SK-N-SH (cell line): Measurements from ENCODE around the gene C10orf120. TPM values are rescaled to one million over a fixed set of nuclear protein-coding genes. Genes with fewer than 3 reads are reported as not detected.

Experiments
- CTCF ChIA-PET: fragments of 300-600, 350-600 bp; formaldehyde crosslinking; extraction: SDS; loops from one replicate; lab custom pipeline; 2021; lab: Yijun Ruan, JAX
- POLR2A ChIA-PET: fragments of 350-600 bp; sonication (Branson Sonifier 250); formaldehyde crosslinking; extraction: SDS; loops from one replicate; lab custom pipeline; 2020; ENCODE audit warnings: antibody characterized with exemption, inconsistent platforms; lab: Yijun Ruan, JAX
- DNase-seq: peaks from one replicate; pipeline ENCODE4 v3.0.0; 2012
- H2AFZ ChIP-seq: fragments of 200-600 bp; sonication (generic); 2 replicates; pipeline ENCODE4 v1.8.1; 2016; ENCODE audit warnings: antibody characterized with exemption, mild to moderate bottlenecking, low read depth
- H3F3A ChIP-seq: fragments of 200-600 bp; sonication (generic); replicated peaks from 2 replicates; pipeline ENCODE3; 2016; ENCODE audit warnings: antibody characterized with exemption, mild to moderate bottlenecking; ENCODE audit not compliant: insufficient read depth
- H3K27ac ChIP-seq, 2 experiments: fragments of 200-500 bp in 1 of 2; fragments of 200-600 bp in 1 of 2; sonication (Bioruptor generic) in 1 of 2; sonication (generic), shearing (Covaris generic) in 1 of 2; 2 replicates each; pipeline versions ENCODE4 v1.5.1 to v1.6.1; 2014 to 2016; ENCODE audit warnings: low read depth in 2 of 2, inconsistent platforms in 1 of 2, low read length in 1 of 2, mild to moderate bottlenecking in 1 of 2, mixed read lengths in 1 of 2
- H3K27me3 ChIP-seq: fragments of 200-600 bp; sonication (generic), shearing (Covaris generic); 2 replicates; pipeline ENCODE4 v1.6.1; 2016; ENCODE audit warnings: mixed run types; ENCODE audit not compliant: insufficient read depth
- H3K36me3 ChIP-seq, 2 experiments: fragments of 200-500 bp in 1 of 2; fragments of 200-600 bp in 1 of 2; sonication (Bioruptor generic) in 1 of 2; sonication (generic) in 1 of 2; replicated peaks in 1 of 2; 2 replicates each; pipeline versions ENCODE3 to v1.5.1; 2014 to 2016; ENCODE audit warnings: low read length in 1 of 2, mild to moderate bottlenecking in 1 of 2; ENCODE audit not compliant: insufficient read depth in 2 of 2, control insufficient read depth in 1 of 2
- H3K4me1 ChIP-seq, 2 experiments: fragments of 200-500 bp in 1 of 2; fragments of 200-600 bp in 1 of 2; sonication (Bioruptor generic) in 1 of 2; sonication (generic), shearing (Covaris generic) in 1 of 2; 2 replicates each; pipeline versions ENCODE4 v1.5.1 to v1.6.1; 2014 to 2016; ENCODE audit warnings: low read depth in 1 of 2, low read length in 1 of 2, mixed run types in 1 of 2; ENCODE audit not compliant: insufficient read depth in 2 of 2, control insufficient read depth in 1 of 2
- H3K4me2 ChIP-seq: fragments of 200-600 bp; sonication (generic), shearing (Covaris generic); 2 replicates; pipeline ENCODE4 v1.6.1; 2017; ENCODE audit warnings: mixed run types
- H3K4me3 ChIP-seq, 2 experiments: fragments of 200-500 bp in 1 of 2; fragments of 200-600 bp in 1 of 2; sonication (Bioruptor generic) in 1 of 2; sonication (generic), shearing (Covaris generic) in 1 of 2; 2 replicates each; pipeline versions ENCODE4 v1.5.1 to v1.8.1; 2014 to 2016; ENCODE audit warnings: low read depth in 2 of 2, inconsistent platforms in 1 of 2, low read length in 1 of 2, mild to moderate bottlenecking in 1 of 2, mixed read lengths in 1 of 2, moderate library complexity in 1 of 2
- H3K79me2 ChIP-seq: fragments of 200-600 bp; sonication (generic); 2 replicates; pipeline ENCODE4 v1.8.1; 2017; ENCODE audit warnings: mild to moderate bottlenecking; ENCODE audit not compliant: insufficient read depth
- H3K9ac ChIP-seq: fragments of 200-600 bp; sonication (generic); 2 replicates; pipeline ENCODE4 v1.6.1; 2017; ENCODE audit warnings: mixed run types
- H3K9me2 ChIP-seq: fragments of 200-600 bp; sonication (generic); 2 replicates; pipeline ENCODE4 v1.6.1; 2017; ENCODE audit warnings: mixed run types
- H3K9me3 ChIP-seq: fragments of 200-600 bp; sonication (generic); 2 replicates; pipeline ENCODE4 v1.6.1; 2017; ENCODE audit warnings: mixed run types, mild to moderate bottlenecking, moderate library complexity
- H4K20me1 ChIP-seq: fragments of 200-600 bp; sonication (generic); 2 replicates; pipeline ENCODE4 v1.6.1; 2017; ENCODE audit warnings: mild to moderate bottlenecking, mixed run types; ENCODE audit not compliant: insufficient read depth
- ELF1 ChIP-seq: IDR thresholded peaks from 2 replicates; pipeline ENCODE4 v1.4.0; 2012
- EP300 ChIP-seq, 2 experiments: IDR thresholded peaks; 2 replicates each; pipeline versions ENCODE4 v1.4.0 to v1.6.1; 2012; ENCODE audit warnings: borderline replicate concordance in 1 of 2, low read depth in 1 of 2, low read length in 1 of 2
- EZH2phosphoT487 ChIP-seq: fragments of 200-600 bp; sonication (generic); IDR thresholded peaks from 2 replicates; pipeline ENCODE4 v1.6.1; 2017; ENCODE audit warnings: low read depth, mixed run types, mild to moderate bottlenecking, antibody characterized with exemption, moderate library complexity, borderline replicate concordance
- GABPA ChIP-seq: IDR thresholded peaks from 2 replicates; pipeline ENCODE4 v1.4.0; 2012; ENCODE audit warnings: low read depth, mild to moderate bottlenecking
- POLR2AphosphoS5 ChIP-seq: IDR thresholded peaks from 2 replicates; pipeline ENCODE4 v1.6.1; 2012; ENCODE audit warnings: low read depth, low read length
- RAD21 ChIP-seq: IDR thresholded peaks from 2 replicates; pipeline ENCODE4 v1.6.1; 2012; ENCODE audit warnings: mild to moderate bottlenecking, low read length
- RCOR1 ChIP-seq: fragments of 150-350 bp; IDR thresholded peaks from 2 replicates; pipeline ENCODE4 v1.6.1; 2017; ENCODE audit warnings: antibody characterized with exemption, low read length
- SIN3A ChIP-seq: IDR thresholded peaks from 2 replicates; pipeline ENCODE4 v1.6.1; 2012; ENCODE audit warnings: low read depth, mild to moderate bottlenecking, low read length, moderate library complexity, borderline replicate concordance
- TAF1 ChIP-seq: IDR thresholded peaks from 2 replicates; pipeline ENCODE4 v1.6.1; 2012; ENCODE audit warnings: low read depth, mild to moderate bottlenecking, low read length, moderate library complexity, borderline replicate concordance
- TEAD4 ChIP-seq: IDR thresholded peaks from 2 replicates; pipeline ENCODE4 v1.4.0; 2012; ENCODE audit warnings: mild to moderate bottlenecking, borderline replicate concordance; ENCODE audit not compliant: insufficient read depth
- WGBS: methylation state at CpG from one replicate; pipeline ENCODE4 v1.1.6; 2017; ENCODE audit warnings: low lambda C conversion rate; 5-methylcytosine and 5-hydroxymethylcytosine counted together
- polyA plus RNA-seq, 3 experiments: library from polyadenylated mRNA; depleted of rRNA; stranded (reverse); fragments of >200 nt; gene quantifications; 2 replicates each; pipeline ENCODE4 v1.2.3, GENCODE V29; 2012
- TF ChIP-seq, protein P1 (sequence below): IDR thresholded peaks from 2 replicates; pipeline ENCODE4 v1.4.0; 2012; ENCODE audit warnings: low read depth, borderline replicate concordance
- TF ChIP-seq, protein P2 (sequence below): IDR thresholded peaks from 2 replicates; pipeline ENCODE4 v1.4.0; 2012; ENCODE audit warnings: low read depth, borderline replicate concordance
- TF ChIP-seq, protein P3 (sequence below): IDR thresholded peaks from 2 replicates; pipeline ENCODE4; 2012
- TF ChIP-seq, protein P4 (sequence below): IDR thresholded peaks from 2 replicates; pipeline ENCODE4 v1.4.0; 2012; ENCODE audit warnings: low read depth
- TF ChIP-seq, protein P5 (sequence below): IDR thresholded peaks from 2 replicates; pipeline ENCODE4 v1.6.1; 2012; ENCODE audit warnings: mild to moderate bottlenecking, low read depth, low read length, moderate library complexity

C10orf120 gene
- polyA plus RNA-seq, 1 of the 3 experiments (the other 2 are of a cell fraction): not detected

DNA sequence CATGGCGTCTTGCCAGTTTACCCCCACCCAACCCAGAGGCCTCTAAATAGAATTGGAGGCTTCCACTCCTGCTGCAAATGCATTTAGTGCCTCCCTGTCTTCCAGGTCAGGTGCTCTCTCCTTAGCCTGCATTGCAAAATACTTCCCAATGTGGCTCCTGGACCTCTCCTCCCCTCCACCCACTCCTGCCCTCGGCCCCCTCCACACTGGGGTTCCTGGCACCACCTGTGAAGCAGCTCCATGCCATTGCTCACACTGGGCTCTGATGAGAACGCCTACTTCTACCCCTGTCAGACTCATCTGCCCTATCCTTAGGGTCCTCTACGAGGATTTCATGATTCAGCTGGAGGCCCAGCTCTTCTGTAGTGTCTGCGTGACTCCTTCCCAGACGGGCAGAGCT, 37.4 kb downstream of the C10orf120 start (continued):
- no peak for TF ChIP-seq RAD21
- TF ChIP-seq, protein P1, sequence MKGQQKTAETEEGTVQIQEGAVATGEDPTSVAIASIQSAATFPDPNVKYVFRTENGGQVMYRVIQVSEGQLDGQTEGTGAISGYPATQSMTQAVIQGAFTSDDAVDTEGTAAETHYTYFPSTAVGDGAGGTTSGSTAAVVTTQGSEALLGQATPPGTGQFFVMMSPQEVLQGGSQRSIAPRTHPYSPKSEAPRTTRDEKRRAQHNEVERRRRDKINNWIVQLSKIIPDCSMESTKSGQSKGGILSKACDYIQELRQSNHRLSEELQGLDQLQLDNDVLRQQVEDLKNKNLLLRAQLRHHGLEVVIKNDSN: no peak
- no peak for TF ChIP-seq TAF1

DNA sequence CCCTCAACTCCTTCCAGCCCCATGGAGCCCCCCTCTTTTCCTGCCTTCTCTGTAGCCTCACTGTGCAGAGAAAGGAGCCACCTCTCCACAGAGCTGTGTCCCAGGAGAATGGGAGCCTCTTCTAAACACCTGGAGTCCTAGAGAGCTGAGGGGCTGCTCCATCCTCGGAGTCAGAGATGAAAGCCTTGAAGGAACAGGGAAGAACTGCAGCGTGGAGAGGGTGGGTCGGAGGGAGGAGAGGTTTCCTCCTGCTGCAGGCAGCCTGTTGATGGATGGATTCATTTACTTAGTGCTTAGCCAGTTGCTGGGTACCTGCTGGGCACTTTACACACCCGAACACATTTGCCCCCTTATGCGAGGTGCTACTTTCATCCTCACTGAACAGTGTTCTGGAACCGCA, 39.0 kb downstream of the C10orf120 start:
- ChIA-PET CTCF (interaction anchor here (2.8 kb wide), 1 partner anchor 11 kb away, joined by 21 read pairs; no protein-coding TSS in a partner anchor), POLR2A (no interaction called here)
- Histone ChIP-seq H3K9me3 (no peaks in the 10 kb centered on the region), H4K20me1 (no peaks in the 10 kb centered on the region), H3K36me3 (no peaks in the 10 kb centered on the region), H3F3A (no peaks in the 10 kb centered on the region), H3K27me3 (no peaks in the 10 kb centered on the region), H3K9ac (no peak overlapping the region), H3K4me3 (no peak overlapping the region), H3K79me2 (no peaks in the 10 kb centered on the region), H3K27ac (no peak overlapping the region), H3K4me2 (no peak overlapping the region), H3K9me2 (no peaks in the 10 kb centered on the region), H2AFZ (no peak overlapping the region), H3K4me1 (peaks cover 0 to 4% of the 10 kb centered on the region in 2 experiments; a peak in 1 of 4 replicates)
- DNase-seq: no peak
- TF ChIP-seq EZH2phosphoT487 (no peak), GABPA (no peak), TAF1 (no peak), SIN3A (no peak), ELF1 (no peak)
- TF ChIP-seq, protein P1: no peak
- TF ChIP-seq, protein P2, sequence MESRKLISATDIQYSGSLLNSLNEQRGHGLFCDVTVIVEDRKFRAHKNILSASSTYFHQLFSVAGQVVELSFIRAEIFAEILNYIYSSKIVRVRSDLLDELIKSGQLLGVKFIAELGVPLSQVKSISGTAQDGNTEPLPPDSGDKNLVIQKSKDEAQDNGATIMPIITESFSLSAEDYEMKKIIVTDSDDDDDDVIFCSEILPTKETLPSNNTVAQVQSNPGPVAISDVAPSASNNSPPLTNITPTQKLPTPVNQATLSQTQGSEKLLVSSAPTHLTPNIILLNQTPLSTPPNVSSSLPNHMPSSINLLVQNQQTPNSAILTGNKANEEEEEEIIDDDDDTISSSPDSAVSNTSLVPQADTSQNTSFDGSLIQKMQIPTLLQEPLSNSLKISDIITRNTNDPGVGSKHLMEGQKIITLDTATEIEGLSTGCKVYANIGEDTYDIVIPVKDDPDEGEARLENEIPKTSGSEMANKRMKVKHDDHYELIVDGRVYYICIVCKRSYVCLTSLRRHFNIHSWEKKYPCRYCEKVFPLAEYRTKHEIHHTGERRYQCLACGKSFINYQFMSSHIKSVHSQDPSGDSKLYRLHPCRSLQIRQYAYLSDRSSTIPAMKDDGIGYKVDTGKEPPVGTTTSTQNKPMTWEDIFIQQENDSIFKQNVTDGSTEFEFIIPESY: no peak
- TF ChIP-seq, protein P3, sequence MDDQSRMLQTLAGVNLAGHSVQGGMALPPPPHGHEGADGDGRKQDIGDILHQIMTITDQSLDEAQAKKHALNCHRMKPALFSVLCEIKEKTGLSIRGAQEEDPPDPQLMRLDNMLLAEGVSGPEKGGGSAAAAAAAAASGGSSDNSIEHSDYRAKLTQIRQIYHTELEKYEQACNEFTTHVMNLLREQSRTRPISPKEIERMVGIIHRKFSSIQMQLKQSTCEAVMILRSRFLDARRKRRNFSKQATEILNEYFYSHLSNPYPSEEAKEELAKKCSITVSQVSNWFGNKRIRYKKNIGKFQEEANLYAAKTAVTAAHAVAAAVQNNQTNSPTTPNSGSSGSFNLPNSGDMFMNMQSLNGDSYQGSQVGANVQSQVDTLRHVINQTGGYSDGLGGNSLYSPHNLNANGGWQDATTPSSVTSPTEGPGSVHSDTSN: no peak
- 20% methylated on average over 6 of the region's 6 CpGs for WGBS

DNA sequence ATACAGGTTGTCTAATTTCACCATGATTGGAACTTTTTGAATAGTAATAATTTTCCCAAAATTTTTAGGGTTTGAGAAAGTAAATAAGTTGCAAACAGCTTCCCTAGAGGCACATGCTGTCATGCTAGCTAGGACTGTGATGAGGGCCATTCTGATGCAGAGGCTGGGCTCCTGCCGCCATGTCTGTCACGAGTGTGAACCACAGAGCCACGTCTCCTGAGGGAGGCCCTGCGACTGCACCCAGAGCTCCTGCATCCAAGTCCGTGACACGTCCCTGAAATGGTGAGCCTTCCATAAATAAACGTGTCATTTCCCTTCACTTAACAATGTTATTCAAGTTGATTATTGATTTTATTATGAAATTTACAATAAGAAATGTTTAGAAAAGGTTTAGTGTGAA, 40.0 kb downstream of the C10orf120 start:
- H4K20me1 ChIP-seq: no peaks in the 10 kb centered on the region
- DNase-seq: no peak
- peaks cover 0 to 4% of the 10 kb centered on the region in 2 experiments; a peak in 1 of 4 replicates for H3K4me1 ChIP-seq
- no peak overlapping the region for H3K9ac ChIP-seq
- no peak overlapping the region for H3K27ac ChIP-seq
- H3K27me3 ChIP-seq: no peaks in the 10 kb centered on the region
- no peak overlapping the region for H3K4me3 ChIP-seq
- no peaks in the 10 kb centered on the region for H3K36me3 ChIP-seq
- POLR2A ChIA-PET: no interaction called here
- H2AFZ ChIP-seq: no peak overlapping the region
- 20% methylated on average over 7 of the region's 7 CpGs for WGBS
- TF ChIP-seq EP300 (IDR thresholded peaks at IDR 0.05; ENCODE audit: borderline replicate concordance in 1 of 2, low read depth in 1 of 2, low read length in 1 of 2): no peak
- TF ChIP-seq, protein P4, sequence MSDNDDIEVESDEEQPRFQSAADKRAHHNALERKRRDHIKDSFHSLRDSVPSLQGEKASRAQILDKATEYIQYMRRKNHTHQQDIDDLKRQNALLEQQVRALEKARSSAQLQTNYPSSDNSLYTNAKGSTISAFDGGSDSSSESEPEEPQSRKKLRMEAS: no peak
- no peak for TF ChIP-seq GABPA
- TF ChIP-seq, protein P5, sequence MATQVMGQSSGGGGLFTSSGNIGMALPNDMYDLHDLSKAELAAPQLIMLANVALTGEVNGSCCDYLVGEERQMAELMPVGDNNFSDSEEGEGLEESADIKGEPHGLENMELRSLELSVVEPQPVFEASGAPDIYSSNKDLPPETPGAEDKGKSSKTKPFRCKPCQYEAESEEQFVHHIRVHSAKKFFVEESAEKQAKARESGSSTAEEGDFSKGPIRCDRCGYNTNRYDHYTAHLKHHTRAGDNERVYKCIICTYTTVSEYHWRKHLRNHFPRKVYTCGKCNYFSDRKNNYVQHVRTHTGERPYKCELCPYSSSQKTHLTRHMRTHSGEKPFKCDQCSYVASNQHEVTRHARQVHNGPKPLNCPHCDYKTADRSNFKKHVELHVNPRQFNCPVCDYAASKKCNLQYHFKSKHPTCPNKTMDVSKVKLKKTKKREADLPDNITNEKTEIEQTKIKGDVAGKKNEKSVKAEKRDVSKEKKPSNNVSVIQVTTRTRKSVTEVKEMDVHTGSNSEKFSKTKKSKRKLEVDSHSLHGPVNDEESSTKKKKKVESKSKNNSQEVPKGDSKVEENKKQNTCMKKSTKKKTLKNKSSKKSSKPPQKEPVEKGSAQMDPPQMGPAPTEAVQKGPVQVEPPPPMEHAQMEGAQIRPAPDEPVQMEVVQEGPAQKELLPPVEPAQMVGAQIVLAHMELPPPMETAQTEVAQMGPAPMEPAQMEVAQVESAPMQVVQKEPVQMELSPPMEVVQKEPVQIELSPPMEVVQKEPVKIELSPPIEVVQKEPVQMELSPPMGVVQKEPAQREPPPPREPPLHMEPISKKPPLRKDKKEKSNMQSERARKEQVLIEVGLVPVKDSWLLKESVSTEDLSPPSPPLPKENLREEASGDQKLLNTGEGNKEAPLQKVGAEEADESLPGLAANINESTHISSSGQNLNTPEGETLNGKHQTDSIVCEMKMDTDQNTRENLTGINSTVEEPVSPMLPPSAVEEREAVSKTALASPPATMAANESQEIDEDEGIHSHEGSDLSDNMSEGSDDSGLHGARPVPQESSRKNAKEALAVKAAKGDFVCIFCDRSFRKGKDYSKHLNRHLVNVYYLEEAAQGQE: no peak
- TF ChIP-seq POLR2AphosphoS5: no peak
- no peak for TF ChIP-seq RCOR1
- TF ChIP-seq TEAD4: no peak
- CTCF ChIA-PET: interaction anchor here (2.8 kb wide), 1 partner anchor 10 kb away, joined by 21 read pairs; no protein-coding TSS in a partner anchor
- H3F3A ChIP-seq: no peaks in the 10 kb centered on the region
- no peak overlapping the region for H3K4me2 ChIP-seq
- H3K9me3 ChIP-seq: no peaks in the 10 kb centered on the region
- H3K9me2 ChIP-seq: no peaks in the 10 kb centered on the region
- no peaks in the 10 kb centered on the region for H3K79me2 ChIP-seq
